ENCODE measurements around the gene NUDT22. TPM values are rescaled to one million over a fixed set of nuclear protein-coding genes. Genes with fewer than 3 reads are reported as not detected.

NUDT22 gene
- total and polyA plus RNA-seq, 5 donors: 65.7 to 82.1 (median 76.9) TPM

- peak in 2 of 3 donors; percentile 55 to 63 for DNase-seq
- Histone ChIP-seq H3K4me1 (ENCODE audit: control insufficient read depth, insufficient read depth, low read length) (no peaks in the 10 kb centered on the region), H3K4me3 (ENCODE audit: low read length) (no peak overlapping the region), H3K9me3 (ENCODE audit: control insufficient read depth, low read length) (no peaks in the 10 kb centered on the region), H3K27me3 (ENCODE audit: control insufficient read depth, insufficient read depth) (no peaks in the 10 kb centered on the region), H3K27ac (ENCODE audit: low read length) (no peak overlapping the region)
- no peak for ATAC-seq
- intact Hi-C loops (cut with DNase I): loop anchor here in 1 of 4 donors (2.0 kb wide), 1 partner anchor 44 kb away; the partner anchor contains the start of gene FERMT3
- WGBS: 22% methylated on average over 13 of the region's 13 CpGs
These were observed 24.4 kb downstream of the NUDT22 start for GRCh38 chr11:64250415-64251015.

GRCh38 chr11:64251016-64251752 lies 25.1 kb downstream of the NUDT22 start, which contains the start of gene PLCB3:
Gene PLCB3, plus strand, starts transcription at chr11:64251530. Its CDS starts 120 bp downstream, at chr11:64251650.
- Histone ChIP-seq H3K4me1 (ENCODE audit: control insufficient read depth, insufficient read depth, low read length) (no peaks in the 10 kb centered on the region), H3K27ac (ENCODE audit: low read length) (peak within 1 kb of the TSS; percentile 27), H3K9me3 (ENCODE audit: control insufficient read depth, low read length) (no peaks in the 10 kb centered on the region), H3K4me3 (ENCODE audit: low read length) (peak within 1 kb of the TSS; percentile 83), H3K27me3 (ENCODE audit: control insufficient read depth, insufficient read depth) (no peaks in the 10 kb centered on the region)
- ATAC-seq: peak; percentile 44 to 59
- peak; percentile 57 to 86 (median 85) for DNase-seq
- under 1% methylated on average over 75 of the region's 75 CpGs for WGBS
- intact Hi-C loops (cut with DNase I): loop anchor here in 1 of 4 donors (2.0 kb wide), 1 partner anchor 44 kb away; the partner anchor contains the start of gene FERMT3

GRCh38 chr11:64251753-64252002 lies 25.6 kb downstream of the NUDT22 start:
- Histone ChIP-seq H3K4me1 (ENCODE audit: control insufficient read depth, insufficient read depth, low read length) (no peaks in the 10 kb centered on the region), H3K27ac (ENCODE audit: low read length) (peak overlapping the region; percentile 27), H3K4me3 (ENCODE audit: low read length) (peak overlapping the region; percentile 83), H3K9me3 (ENCODE audit: control insufficient read depth, low read length) (no peaks in the 10 kb centered on the region), H3K27me3 (ENCODE audit: control insufficient read depth, insufficient read depth) (no peaks in the 10 kb centered on the region)
- intact Hi-C loops (cut with DNase I): loop anchor here in 1 of 4 donors (2.0 kb wide), 1 partner anchor 45 kb away; the partner anchor contains the start of gene FERMT3
- DNase-seq (no peak), ATAC-seq (no peak)
- WGBS: under 1% methylated on average over 18 of the region's 18 CpGs

GRCh38 chr11:64252003-64252872 lies 26.2 kb downstream of the NUDT22 start:
- ATAC-seq: peak; percentile 17 to 48
- peak; percentile 76 to 87 (median 85) for DNase-seq
- peak overlapping the region; percentile 83 for H3K4me3 ChIP-seq (ENCODE audit: low read length)
- no peaks in the 10 kb centered on the region for H3K4me1 ChIP-seq (ENCODE audit: control insufficient read depth, insufficient read depth, low read length)
- no peaks in the 10 kb centered on the region for H3K27me3 ChIP-seq (ENCODE audit: control insufficient read depth, insufficient read depth)
- WGBS: 9% methylated on average over 23 of the region's 23 CpGs
- H3K27ac ChIP-seq (ENCODE audit: low read length): peak overlapping the region; percentile 27
- intact Hi-C loops (cut with DNase I): no loop called here
- H3K9me3 ChIP-seq (ENCODE audit: control insufficient read depth, low read length): no peaks in the 10 kb centered on the region

GRCh38 chr11:64253043-64253442 lies 27.0 kb downstream of the NUDT22 start:
- Histone ChIP-seq H3K4me3 (ENCODE audit: low read length) (no peak overlapping the region), H3K27me3 (ENCODE audit: control insufficient read depth, insufficient read depth) (no peaks in the 10 kb centered on the region), H3K9me3 (ENCODE audit: control insufficient read depth, low read length) (no peaks in the 10 kb centered on the region), H3K27ac (ENCODE audit: low read length) (no peak overlapping the region), H3K4me1 (ENCODE audit: control insufficient read depth, insufficient read depth, low read length) (no peaks in the 10 kb centered on the region)
- DNase-seq (no peak), ATAC-seq (no peak)
- WGBS: 77% methylated on average over 8 of the region's 8 CpGs
- intact Hi-C loops (cut with DNase I): no loop called here

GRCh38 chr11:64253481-64253880 lies 27.4 kb downstream of the NUDT22 start:
- no peak for ATAC-seq
- no peaks in the 10 kb centered on the region for H3K9me3 ChIP-seq (ENCODE audit: control insufficient read depth, low read length)
- H3K4me3 ChIP-seq (ENCODE audit: low read length): no peak overlapping the region
- intact Hi-C loops (cut with DNase I): no loop called here
- DNase-seq: peak in 2 of 3 donors; percentile 43 to 66
- WGBS: 41% methylated on average over 5 of the region's 5 CpGs
- no peaks in the 10 kb centered on the region for H3K27me3 ChIP-seq (ENCODE audit: control insufficient read depth, insufficient read depth)
- H3K4me1 ChIP-seq (ENCODE audit: control insufficient read depth, insufficient read depth, low read length): no peaks in the 10 kb centered on the region
- no peak overlapping the region for H3K27ac ChIP-seq (ENCODE audit: low read length)

GRCh38 chr11:64254326-64254725 lies 28.3 kb downstream of the NUDT22 start:
- H3K27ac ChIP-seq (ENCODE audit: low read length): no peak overlapping the region
- H3K4me3 ChIP-seq (ENCODE audit: low read length): no peak overlapping the region
- no peaks in the 10 kb centered on the region for H3K9me3 ChIP-seq (ENCODE audit: control insufficient read depth, low read length)
- H3K27me3 ChIP-seq (ENCODE audit: control insufficient read depth, insufficient read depth): no peaks in the 10 kb centered on the region
- intact Hi-C loops (cut with DNase I): no loop called here
- no peak for ATAC-seq
- no peaks in the 10 kb centered on the region for H3K4me1 ChIP-seq (ENCODE audit: control insufficient read depth, insufficient read depth, low read length)
- WGBS: 90% methylated on average over 7 of the region's 7 CpGs
- DNase-seq: no peak

- 88% methylated on average over 35 of the region's 35 CpGs for WGBS
- no peak overlapping the region for H3K4me3 ChIP-seq (ENCODE audit: low read length)
- ATAC-seq (no peak), DNase-seq (peak in 1 of 3 donors; percentile 24)
- no peak overlapping the region for H3K27ac ChIP-seq (ENCODE audit: low read length)
- no peaks in the 10 kb centered on the region for H3K27me3 ChIP-seq (ENCODE audit: control insufficient read depth, insufficient read depth)
- H3K4me1 ChIP-seq (ENCODE audit: control insufficient read depth, insufficient read depth, low read length): no peaks in the 10 kb centered on the region
- intact Hi-C loops (cut with DNase I): no loop called here
- no peaks in the 10 kb centered on the region for H3K9me3 ChIP-seq (ENCODE audit: control insufficient read depth, low read length)
These were observed 29.4 kb downstream of the NUDT22 start for GRCh38 chr11:64255135-64256128.

GRCh38 chr11:64256300-64256699 lies 30.2 kb downstream of the NUDT22 start:
- DNase-seq: peak in 1 of 3 donors; percentile 47
- H3K4me3 ChIP-seq (ENCODE audit: low read length): no peak overlapping the region
- no peak overlapping the region for H3K27ac ChIP-seq (ENCODE audit: low read length)
- 83% methylated on average over 15 of the region's 15 CpGs for WGBS
- intact Hi-C loops (cut with DNase I): no loop called here
- H3K27me3 ChIP-seq (ENCODE audit: control insufficient read depth, insufficient read depth): no peaks in the 10 kb centered on the region
- H3K9me3 ChIP-seq (ENCODE audit: control insufficient read depth, low read length): no peaks in the 10 kb centered on the region
- no peaks in the 10 kb centered on the region for H3K4me1 ChIP-seq (ENCODE audit: control insufficient read depth, insufficient read depth, low read length)
- no peak for ATAC-seq

- ATAC-seq (no peak), DNase-seq (no peak)
- Histone ChIP-seq H3K4me3 (ENCODE audit: low read length) (no peak overlapping the region), H3K9me3 (ENCODE audit: control insufficient read depth, low read length) (no peaks in the 10 kb centered on the region), H3K27me3 (ENCODE audit: control insufficient read depth, insufficient read depth) (no peaks in the 10 kb centered on the region), H3K4me1 (ENCODE audit: control insufficient read depth, insufficient read depth, low read length) (no peaks in the 10 kb centered on the region), H3K27ac (ENCODE audit: low read length) (no peak overlapping the region)
- 90% methylated on average over 24 of the region's 24 CpGs for WGBS
- intact Hi-C loops (cut with DNase I): no loop called here
These were observed 32.3 kb downstream of the NUDT22 start for GRCh38 chr11:64258356-64258755.
